ENCODE data around the gene STAC3.

- TF ChIP-seq SMARCC2 (IDR thresholded peaks at IDR 0.05; ENCODE audit: low read depth), result no peak
- TF ChIP-seq FOS (IDR thresholded peaks at IDR 0.05; ENCODE audit: extremely low read depth, insufficient read length), result no peak
- TF ChIP-seq EZH2 (IDR thresholded peaks at IDR 0.05; ENCODE audit: borderline replicate concordance, low read depth, low read length), result no peak
- TF ChIP-seq CEBPZ (IDR thresholded peaks at IDR 0.05; ENCODE audit: borderline replicate concordance, low read depth, low read length), result no peak
- no peak for TF ChIP-seq BRCA1 (IDR thresholded peaks at IDR 0.05)
- no peak for TF ChIP-seq BRCA1 (CRISPR knock-in tag; IDR thresholded peaks at IDR 0.05)
- TF ChIP-seq CHD4 (IDR thresholded peaks at IDR 0.05; ENCODE audit: insufficient read depth, insufficient replicate concordance, low read depth, low read length, poor library complexity, severe bottlenecking), result no peak
- TF ChIP-seq SRF (CRISPR knock-in tag; IDR thresholded peaks at IDR 0.05), result no peak
- TF ChIP-seq ZSCAN29 (IDR thresholded peaks at IDR 0.05), result no peak
- no peak for TF ChIP-seq EP300 (IDR thresholded peaks at IDR 0.05; ENCODE audit: low read length)
- no peak for TF ChIP-seq CEBPG (CRISPR knock-in tag; IDR thresholded peaks at IDR 0.05)
- no peak for TF ChIP-seq CEBPG (tag; conservative IDR thresholded peaks at IDR 0.05 in 1 of 2, IDR thresholded peaks at IDR 0.05 in 1 of 2)
Measured at GRCh38 chr12:57231276-57232021, 19.5 kb downstream of the STAC3 start.
